Ectodermal cell (in vitro differentiated cells): ENCODE data around the gene C2CD2.

ENCODE experiments used
- H3K27ac ChIP-seq: 2 replicates; pipeline ENCODE4 v1.7.0; 2013; ENCODE audit warnings: mild to moderate bottlenecking, low read depth, low read length; ENCODE audit not compliant: insufficient read depth, poor library complexity, severe bottlenecking
- H3K27me3 ChIP-seq: 2 replicates; pipeline ENCODE4 v1.7.0; 2013; ENCODE audit warnings: mild to moderate bottlenecking, low read length; ENCODE audit not compliant: insufficient read depth, control insufficient read depth, poor library complexity, severe bottlenecking
- H3K36me3 ChIP-seq: one replicate; pipeline ENCODE4 v1.7.0; 2013; ENCODE audit warnings: low read length; ENCODE audit not compliant: control insufficient read depth, insufficient read depth
- H3K4me1 ChIP-seq: one replicate; pipeline ENCODE4 v1.7.0; 2013; ENCODE audit warnings: low read length; ENCODE audit not compliant: control insufficient read depth, insufficient read depth
- H3K4me3 ChIP-seq: 2 replicates; pipeline ENCODE4 v1.7.0; 2013; ENCODE audit warnings: low read depth, low read length, control low read depth; ENCODE audit not compliant: insufficient read depth
- H3K9me3 ChIP-seq: 2 replicates; pipeline ENCODE4 v1.7.0; 2013; ENCODE audit warnings: mild to moderate bottlenecking, low read length, moderate library complexity; ENCODE audit not compliant: control insufficient read depth
- WGBS, 2 experiments: methylation state at CpG; one replicate each; pipeline ENCODE4 v1.1.7; 2013; ENCODE audit warnings: missing lambda C conversion rate in 2 of 2; 5-methylcytosine and 5-hydroxymethylcytosine counted together

Gene C2CD2

DNA sequence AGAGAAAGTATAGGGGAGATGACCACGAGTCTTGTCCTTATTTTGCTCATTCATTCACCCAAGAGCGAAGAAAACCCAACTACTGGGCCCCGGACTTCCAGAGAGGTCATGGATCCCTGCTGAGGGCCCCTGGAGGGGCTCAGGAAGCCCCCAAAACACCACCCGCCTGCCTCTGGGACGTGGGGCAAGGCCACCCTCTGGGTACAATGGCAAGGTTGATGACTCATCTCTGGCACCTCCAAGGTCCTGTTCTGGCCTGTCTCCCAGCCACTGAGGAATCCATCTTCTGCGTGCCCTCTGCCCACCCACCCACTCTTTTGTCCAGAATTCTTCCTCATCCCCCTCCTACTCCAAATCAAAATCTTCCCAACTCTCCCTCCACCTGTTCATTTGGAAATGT lies 53.4 kb downstream of the C2CD2 start:
- WGBS, 2 experiments, result 85 to 93% methylated on average over 6 of the region's 6 CpGs
- H3K9me3 ChIP-seq, result no peaks in the 10 kb centered on the region
- no peak overlapping the region for H3K4me3 ChIP-seq
- H3K27ac ChIP-seq, result no peak overlapping the region
- peaks cover 31% of the 10 kb centered on the region for H3K4me1 ChIP-seq
- no peaks in the 10 kb centered on the region for H3K27me3 ChIP-seq
- H3K36me3 ChIP-seq, result no peaks in the 10 kb centered on the region

DNA sequence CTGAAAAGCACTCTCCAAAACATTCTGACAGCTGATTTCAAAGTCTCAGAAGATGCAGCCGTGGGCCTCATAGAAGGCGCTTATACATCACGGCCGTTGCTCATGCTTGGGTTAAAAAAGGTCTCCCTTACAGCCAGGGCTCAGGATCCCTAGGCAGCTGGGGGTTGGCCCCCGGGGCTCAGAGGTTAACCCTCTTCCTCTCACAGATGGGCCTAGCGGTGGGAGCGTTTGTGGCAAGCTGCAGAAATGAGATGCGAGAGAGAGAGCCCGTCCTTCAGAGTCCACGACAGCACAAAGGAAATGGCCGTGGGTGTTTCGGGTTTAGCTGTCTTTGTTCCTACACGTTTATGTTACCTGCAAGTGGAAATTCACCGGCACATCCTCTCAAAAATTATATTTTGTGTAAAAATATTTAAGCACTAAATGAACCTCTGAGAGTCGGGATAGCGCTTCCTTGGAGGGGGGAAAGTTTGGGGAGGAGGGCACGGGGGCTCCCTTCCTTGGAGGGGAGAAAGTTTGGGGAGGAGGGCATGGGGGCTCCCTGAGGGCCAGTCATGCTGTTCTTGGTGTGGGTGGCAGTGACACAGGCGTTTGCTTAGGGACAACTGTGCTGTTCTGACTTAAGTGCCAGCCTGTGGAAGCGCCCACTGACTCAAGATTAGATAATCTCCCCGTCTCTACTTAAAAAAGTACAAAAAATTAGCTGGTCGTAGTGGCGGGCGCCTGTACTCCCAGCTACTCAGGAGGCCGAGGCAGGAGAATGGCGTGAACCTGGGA lies 54.2 kb downstream of the C2CD2 start:
- no peak overlapping the region for H3K27ac ChIP-seq
- WGBS, 2 experiments, result 79 to 81% methylated on average over 24 to 25 of the region's 25 CpGs

DNA sequence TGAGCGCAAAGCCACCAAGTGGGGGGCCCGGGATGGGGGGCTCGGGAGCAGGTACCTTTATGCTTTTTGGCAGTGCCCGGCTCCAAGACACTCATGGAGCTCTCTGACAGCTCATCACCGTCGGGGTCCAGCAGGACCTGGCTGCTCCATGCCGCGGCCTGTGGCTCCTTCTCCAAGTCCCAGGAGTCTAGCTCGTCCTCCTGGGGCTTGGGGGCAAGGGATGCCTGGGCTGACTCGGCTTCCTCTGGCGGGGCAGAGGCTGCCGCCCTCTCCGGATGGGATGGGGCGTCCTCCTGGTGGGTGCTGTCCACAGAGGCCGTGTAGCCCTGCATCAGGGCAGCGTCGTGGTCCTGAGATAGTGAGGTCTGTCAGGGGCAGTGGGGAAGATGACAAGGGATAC lies 54.8 kb downstream of the C2CD2 start:
- H3K27ac ChIP-seq, result no peak overlapping the region

More for the DNA sequence above, 54.2 kb downstream of the C2CD2 start:
- Histone ChIP-seq H3K36me3 (no peaks in the 10 kb centered on the region), H3K9me3 (no peaks in the 10 kb centered on the region), H3K4me1 (peaks cover 39% of the 10 kb centered on the region), H3K27me3 (no peaks in the 10 kb centered on the region), H3K4me3 (no peak overlapping the region)

DNA sequence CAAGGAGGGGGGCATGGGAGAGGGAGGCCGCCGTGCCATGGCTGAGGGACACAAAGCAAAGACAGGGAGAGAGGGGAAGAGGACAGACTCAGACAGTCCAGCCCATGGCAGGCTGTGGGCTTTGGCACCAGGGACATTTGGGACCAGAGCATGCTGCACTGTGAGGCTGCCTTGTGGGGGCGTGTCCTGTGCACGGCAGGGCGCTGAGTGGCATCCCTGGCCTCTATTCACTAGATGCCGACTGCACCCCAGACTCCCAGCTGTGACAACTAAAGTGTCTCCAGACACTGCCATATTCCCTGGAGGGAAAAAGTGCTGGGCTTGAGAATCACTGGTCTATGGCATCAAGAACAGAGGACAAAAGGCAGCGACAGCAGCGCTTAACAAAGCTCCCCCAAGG lies 56.1 kb downstream of the C2CD2 start:
- Histone ChIP-seq H3K27ac (no peak overlapping the region), H3K36me3 (no peaks in the 10 kb centered on the region), H3K9me3 (no peaks in the 10 kb centered on the region), H3K4me1 (peaks cover 41% of the 10 kb centered on the region), H3K27me3 (no peaks in the 10 kb centered on the region), H3K4me3 (no peak overlapping the region)
- WGBS, 2 experiments, result 33 to 36% methylated on average over 8 of the region's 8 CpGs

More for the DNA sequence above, 54.8 kb downstream of the C2CD2 start:
- Histone ChIP-seq H3K9me3 (no peaks in the 10 kb centered on the region), H3K36me3 (no peaks in the 10 kb centered on the region), H3K4me3 (no peak overlapping the region), H3K27me3 (no peaks in the 10 kb centered on the region), H3K4me1 (peaks cover 41% of the 10 kb centered on the region)
- WGBS, 2 experiments, result 92 to 96% methylated on average over 17 of the region's 17 CpGs

DNA sequence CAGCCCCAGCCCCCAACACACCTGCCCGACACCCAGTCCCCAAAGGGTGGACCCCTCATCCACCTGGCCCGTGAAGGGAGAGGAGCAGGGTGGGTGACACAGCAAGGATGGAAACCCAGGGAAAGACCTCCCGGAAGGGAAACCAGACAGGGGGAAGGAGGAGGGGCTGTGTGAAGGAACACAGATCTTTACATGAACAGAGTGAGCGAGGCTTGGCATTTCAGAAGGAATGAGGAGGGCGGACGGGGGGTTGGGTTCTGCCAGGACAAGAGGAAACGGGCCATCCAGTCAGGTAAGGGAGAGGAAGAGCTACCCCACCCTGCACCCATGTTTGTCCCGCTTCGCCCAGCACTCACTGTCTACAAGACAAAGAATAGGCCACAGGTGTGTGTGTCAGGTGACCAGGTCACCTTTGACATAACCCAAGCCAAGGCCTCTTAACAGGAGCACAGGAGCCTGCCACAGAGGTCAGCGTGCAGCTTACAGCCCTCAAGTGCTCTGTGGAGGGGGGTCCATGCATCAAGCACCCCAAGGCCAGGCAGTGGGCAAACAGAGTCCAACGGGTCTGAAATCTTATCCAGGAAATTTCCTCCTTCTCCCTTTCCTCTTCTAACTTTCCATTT lies 56.7 kb downstream of the C2CD2 start:
- Histone ChIP-seq H3K9me3 (no peaks in the 10 kb centered on the region), H3K4me1 (peaks cover 41% of the 10 kb centered on the region), H3K4me3 (no peak overlapping the region), H3K27me3 (no peaks in the 10 kb centered on the region), H3K27ac (no peak overlapping the region), H3K36me3 (no peaks in the 10 kb centered on the region)
- WGBS, 2 experiments, result 77 to 78% methylated on average over 10 to 11 of the region's 11 CpGs

DNA sequence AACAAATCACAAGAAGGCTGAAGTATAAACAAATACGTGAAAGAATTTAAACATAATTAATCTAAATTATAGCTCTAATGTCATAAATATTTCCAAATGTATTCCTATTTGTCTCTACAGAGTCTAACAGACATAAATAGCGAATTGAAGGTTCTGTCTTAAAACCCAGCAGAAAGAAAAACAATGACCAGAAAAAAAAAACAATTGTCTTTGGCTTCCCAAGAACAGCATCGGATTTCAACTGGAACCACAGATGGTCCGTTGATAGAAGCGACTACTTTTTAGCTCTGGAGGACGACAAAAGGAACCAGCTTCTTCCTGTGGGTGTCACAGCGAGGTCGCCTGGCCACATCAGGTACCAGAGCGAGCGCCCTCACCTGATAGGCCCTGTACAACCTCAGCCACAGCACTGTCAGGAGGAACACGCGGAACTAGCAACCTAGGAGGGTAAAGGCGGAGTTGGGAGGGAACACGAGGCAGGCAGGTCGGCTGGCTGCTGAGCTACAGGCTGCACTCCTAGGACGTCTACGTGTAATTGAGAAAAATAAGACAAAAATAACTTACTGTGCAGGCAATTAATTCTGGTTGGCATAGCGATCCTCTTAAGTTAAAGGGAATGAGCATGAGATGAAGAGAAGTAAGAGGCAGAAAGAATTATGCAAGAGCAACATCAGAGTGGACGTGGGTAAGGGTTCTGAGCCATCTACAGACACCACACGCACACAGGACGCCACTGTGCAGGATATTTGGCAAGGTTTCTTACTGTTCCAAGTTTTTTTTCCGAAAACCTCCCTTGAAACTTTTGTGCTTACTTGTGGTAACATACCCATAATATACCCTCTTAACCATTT lies 58.0 kb downstream of the C2CD2 start:
- Histone ChIP-seq H3K4me1 (peaks cover 41% of the 10 kb centered on the region), H3K9me3 (no peaks in the 10 kb centered on the region), H3K4me3 (no peak overlapping the region), H3K36me3 (peaks cover 3% of the 10 kb centered on the region), H3K27ac (no peak overlapping the region), H3K27me3 (no peaks in the 10 kb centered on the region)
- WGBS, 2 experiments, result 84 to 86% methylated on average over 21 of the region's 22 CpGs

DNA sequence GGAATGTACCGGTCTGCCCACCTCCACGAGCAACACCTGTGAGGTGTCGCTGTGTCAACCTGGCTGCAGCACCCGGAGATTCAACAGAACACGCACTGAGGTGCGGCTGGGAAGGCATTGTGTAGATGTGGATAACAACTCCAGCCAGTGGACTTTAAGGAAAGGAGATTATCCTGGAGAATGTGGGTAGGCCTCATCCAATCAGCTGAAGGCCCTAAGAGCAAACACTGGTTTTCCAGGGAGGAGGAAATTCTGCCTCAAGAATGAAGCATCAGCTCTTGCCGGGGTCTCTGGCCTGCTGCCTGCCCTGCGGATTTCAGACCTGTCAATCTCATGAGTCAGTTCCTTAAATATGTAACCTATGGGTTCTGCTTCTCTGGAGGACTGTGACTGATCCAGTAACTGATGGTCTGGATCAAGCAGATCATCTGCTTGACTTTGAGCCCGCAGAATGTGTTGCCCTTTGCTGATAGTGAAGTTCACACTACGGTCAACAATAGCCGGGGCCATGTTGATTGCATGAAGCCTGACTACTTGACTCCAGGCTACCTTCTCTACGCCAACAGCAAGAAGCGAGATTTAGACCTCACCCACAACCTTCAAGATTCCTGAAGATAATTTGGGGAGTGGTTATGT lies 58.8 kb downstream of the C2CD2 start:
- Histone ChIP-seq H3K4me1 (peaks cover 41% of the 10 kb centered on the region), H3K4me3 (no peak overlapping the region), H3K36me3 (peaks cover 3% of the 10 kb centered on the region), H3K9me3 (no peaks in the 10 kb centered on the region), H3K27ac (no peak overlapping the region), H3K27me3 (no peaks in the 10 kb centered on the region)
- WGBS, 2 experiments, result 90 to 93% methylated on average over 11 to 13 of the region's 13 CpGs

DNA sequence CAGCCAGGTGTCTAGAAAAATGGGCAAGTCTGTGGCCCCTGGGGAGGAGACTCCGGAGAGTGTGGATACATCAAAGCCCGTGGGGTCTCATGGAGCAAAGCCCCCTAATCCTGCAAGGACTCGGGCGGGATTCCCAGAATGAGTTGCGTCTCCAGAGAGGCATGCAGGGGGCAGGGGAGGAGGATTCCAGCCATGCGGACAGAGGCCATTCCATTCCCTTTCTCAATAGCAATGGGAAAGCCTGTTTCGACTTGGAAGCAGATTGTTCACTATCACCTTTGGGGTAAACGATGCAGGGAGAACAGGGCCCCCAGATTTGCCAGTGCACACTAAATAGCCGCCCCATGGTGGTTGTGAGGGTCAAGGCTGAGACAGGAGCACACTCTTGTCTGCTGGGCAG lies 59.3 kb downstream of the C2CD2 start:
- H3K27ac ChIP-seq, result no peak overlapping the region
- peaks cover 38% of the 10 kb centered on the region for H3K4me1 ChIP-seq
- H3K9me3 ChIP-seq, result no peaks in the 10 kb centered on the region
- H3K36me3 ChIP-seq, result peaks cover 3% of the 10 kb centered on the region
- 87 to 92% methylated on average over 9 of the region's 9 CpGs for WGBS, 2 experiments
- no peaks in the 10 kb centered on the region for H3K27me3 ChIP-seq
- H3K4me3 ChIP-seq, result no peak overlapping the region

DNA sequence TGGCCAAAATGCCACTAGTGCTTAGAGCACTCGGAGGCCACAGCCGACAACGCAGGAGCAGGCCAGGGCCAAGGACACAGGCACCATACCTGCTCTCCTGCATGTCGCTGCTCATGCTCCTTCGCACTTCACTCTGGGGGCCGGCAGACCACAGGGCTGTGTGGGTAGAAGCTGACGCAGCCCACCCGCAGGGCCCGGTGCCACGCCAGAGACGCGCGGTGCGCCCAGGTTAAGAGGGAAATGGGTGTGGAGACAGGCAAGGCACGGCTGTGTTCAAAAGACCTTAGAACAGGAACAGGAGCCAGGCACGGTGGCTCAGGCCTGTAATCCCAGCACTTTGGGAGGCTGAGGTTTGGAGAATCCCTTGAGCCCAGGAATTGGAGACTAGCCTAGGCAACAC lies 61.1 kb downstream of the C2CD2 start:
- no peaks in the 10 kb centered on the region for H3K9me3 ChIP-seq
- WGBS, 2 experiments, result 96% methylated on average over 16 of the region's 16 CpGs
- H3K4me1 ChIP-seq, result peaks cover 26% of the 10 kb centered on the region
- H3K27me3 ChIP-seq, result no peaks in the 10 kb centered on the region
- peaks cover 3% of the 10 kb centered on the region for H3K36me3 ChIP-seq
- H3K27ac ChIP-seq, result no peak overlapping the region
- H3K4me3 ChIP-seq, result no peak overlapping the region
